ENCODE results near the gene MAP3K8. TPM values are rescaled to one million over a fixed set of nuclear protein-coding genes. Genes with fewer than 3 reads are reported as not detected.

Gene MAP3K8
- total and polyA plus RNA-seq, 9 of the 15 experiments (the other 6 are each of a cell fraction or from before 2014, with no cell fraction given): 6.9 to 23.6 (median 13.6) TPM

GRCh38 chr10:30502266-30503060 lies 68.5 kb downstream of the MAP3K8 start (continued):
- TF ChIP-seq ZNF316 (IDR thresholded peaks at IDR 0.05): no peak
- no peak for TF ChIP-seq POLR2H (tag; IDR thresholded peaks at IDR 0.05; ENCODE audit: low read depth)
- TF ChIP-seq HSF4 (CRISPR knock-in tag; IDR thresholded peaks at IDR 0.05; ENCODE audit: borderline replicate concordance): no peak; the same call in 1 of the 2 replicates
- no peak for TF ChIP-seq MXI1 (IDR thresholded peaks at IDR 0.05; ENCODE audit: low read depth, low read length)
- TF ChIP-seq POLR3A (IDR thresholded peaks at IDR 0.05; ENCODE audit: borderline replicate concordance, extremely low read depth, insufficient read depth, insufficient read length): no peak
- no peak for TF ChIP-seq ZBTB8A (IDR thresholded peaks at IDR 0.05; ENCODE audit: partially characterized antibody)
- no peak for TF ChIP-seq CREB1 (IDR thresholded peaks at IDR 0.05)
- no peak for TF ChIP-seq CREB1 (CRISPR knock-in tag; IDR thresholded peaks at IDR 0.05)
- TF ChIP-seq ZKSCAN8 (CRISPR knock-in tag; IDR thresholded peaks at IDR 0.05): 0 out of 2 replicates have a peak, but pooled peaks have one; percentile 29
- no peak for TF ChIP-seq ZNF3 (CRISPR knock-in tag; IDR thresholded peaks at IDR 0.05)
- TF ChIP-seq SOX6 (IDR thresholded peaks at IDR 0.05): peak; percentile 27
- no peak for TF ChIP-seq RBM22 (IDR thresholded peaks at IDR 0.05; ENCODE audit: low read depth, low read length, poor library complexity, severe bottlenecking)
- TF ChIP-seq THAP7 (CRISPR knock-in tag; IDR thresholded peaks at IDR 0.05): no peak
- TF ChIP-seq NELFE (IDR thresholded peaks at IDR 0.05; ENCODE audit: insufficient read depth, insufficient read length): no peak
- TF ChIP-seq DDX20 (tag; IDR thresholded peaks at IDR 0.05; ENCODE audit: low read depth): no peak
- no peak for TF ChIP-seq ZNF253 (CRISPR knock-in tag; conservative IDR thresholded peaks at IDR 0.05)
- TF ChIP-seq IRF1 (CRISPR knock-in tag; IDR thresholded peaks at IDR 0.05; ENCODE audit: borderline replicate concordance): no peak
- TF ChIP-seq ZNF830 (CRISPR knock-in tag; IDR thresholded peaks at IDR 0.05): no peak
- no peak for TF ChIP-seq SFPQ (IDR thresholded peaks at IDR 0.05; ENCODE audit: low read depth, low read length)
- no peak for TF ChIP-seq ZNF146 (CRISPR knock-in tag; IDR thresholded peaks at IDR 0.05; ENCODE audit: unreplicated experiment)
- no peak for TF ChIP-seq PREB (CRISPR knock-in tag; IDR thresholded peaks at IDR 0.05)
- no peak for TF ChIP-seq E2F4 (CRISPR knock-in tag; IDR thresholded peaks at IDR 0.05; ENCODE audit: low read depth)
